ENCODE measurements around the gene NHEJ1.

The NHEJ1 gene

DNA sequence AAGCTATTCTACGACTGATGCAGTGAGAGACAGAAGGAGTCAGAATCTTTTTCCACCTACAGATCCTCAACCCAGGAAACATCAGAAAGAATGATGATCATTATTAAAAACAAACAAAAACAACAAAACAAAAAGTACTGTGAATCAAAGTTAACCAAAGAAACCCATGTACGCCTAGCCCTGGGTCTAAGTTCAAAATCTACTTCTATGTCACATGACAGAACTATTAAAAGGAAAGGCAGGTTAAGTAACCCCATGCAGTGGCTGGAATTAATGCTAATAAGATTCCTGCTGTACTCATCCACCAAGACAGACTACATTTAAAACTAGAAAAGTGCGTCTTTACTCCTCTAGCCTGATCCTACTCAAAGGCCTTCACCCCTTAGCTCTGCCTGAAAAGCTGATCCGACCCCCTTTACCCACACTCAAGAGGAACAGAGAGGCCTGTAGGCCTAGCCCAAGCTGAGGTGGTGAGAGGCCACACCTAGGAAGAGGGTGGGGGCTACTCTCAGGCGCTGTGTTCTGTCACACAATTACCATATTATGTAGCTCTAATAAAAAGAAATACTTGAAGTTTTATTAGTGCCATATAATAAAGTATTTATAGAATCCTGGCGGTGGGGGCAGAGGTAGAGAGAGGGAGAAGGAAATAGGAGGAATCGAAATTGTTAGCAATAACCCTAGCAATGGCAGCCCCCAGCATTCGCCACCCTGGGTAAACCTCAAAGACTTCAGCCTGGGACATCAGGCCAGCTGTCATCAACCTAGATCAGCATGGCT lies 37.1 kb downstream of the NHEJ1 start:
- Histone ChIP-seq H3K4me3 (ENCODE audit: insufficient read depth, low read length, poor library complexity, severe bottlenecking) (no peak overlapping the region), H3K9me3 (ENCODE audit: insufficient read depth, low read length) (no peaks in the 10 kb centered on the region), H3K9me2 (replicated peaks; ENCODE audit: insufficient read depth, low read length) (no peaks in the 10 kb centered on the region), H3K9ac (ENCODE audit: low read length) (no peak overlapping the region), H3K79me2 (ENCODE audit: insufficient read depth, low read length) (no peaks in the 10 kb centered on the region), H3K4me2 (ENCODE audit: low read depth, low read length, poor library complexity, severe bottlenecking) (no peak overlapping the region), H2AFZ (ENCODE audit: low read depth, low read length, severe bottlenecking) (no peak overlapping the region), H3K27ac (ENCODE audit: low read depth, low read length) (no peak overlapping the region), H4K20me1 (ENCODE audit: low read depth, low read length) (0 out of 2 replicates have a peak, but pooled peaks cover 5% of the 10 kb centered on the region), H3K36me3 (ENCODE audit: low read length) (no peaks in the 10 kb centered on the region), H3F3A (ENCODE audit: insufficient read depth) (no peaks in the 10 kb centered on the region), H3K27me3 (ENCODE audit: low read length) (no peaks in the 10 kb centered on the region)
- TF ChIP-seq EZH2phosphoT487 (conservative IDR thresholded peaks at IDR 0.05; ENCODE audit: low read length): no peak
- TF ChIP-seq, protein P1, sequence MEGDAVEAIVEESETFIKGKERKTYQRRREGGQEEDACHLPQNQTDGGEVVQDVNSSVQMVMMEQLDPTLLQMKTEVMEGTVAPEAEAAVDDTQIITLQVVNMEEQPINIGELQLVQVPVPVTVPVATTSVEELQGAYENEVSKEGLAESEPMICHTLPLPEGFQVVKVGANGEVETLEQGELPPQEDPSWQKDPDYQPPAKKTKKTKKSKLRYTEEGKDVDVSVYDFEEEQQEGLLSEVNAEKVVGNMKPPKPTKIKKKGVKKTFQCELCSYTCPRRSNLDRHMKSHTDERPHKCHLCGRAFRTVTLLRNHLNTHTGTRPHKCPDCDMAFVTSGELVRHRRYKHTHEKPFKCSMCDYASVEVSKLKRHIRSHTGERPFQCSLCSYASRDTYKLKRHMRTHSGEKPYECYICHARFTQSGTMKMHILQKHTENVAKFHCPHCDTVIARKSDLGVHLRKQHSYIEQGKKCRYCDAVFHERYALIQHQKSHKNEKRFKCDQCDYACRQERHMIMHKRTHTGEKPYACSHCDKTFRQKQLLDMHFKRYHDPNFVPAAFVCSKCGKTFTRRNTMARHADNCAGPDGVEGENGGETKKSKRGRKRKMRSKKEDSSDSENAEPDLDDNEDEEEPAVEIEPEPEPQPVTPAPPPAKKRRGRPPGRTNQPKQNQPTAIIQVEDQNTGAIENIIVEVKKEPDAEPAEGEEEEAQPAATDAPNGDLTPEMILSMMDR (IDR thresholded peaks at IDR 0.05; ENCODE audit: insufficient read depth, low read length, poor library complexity, severe bottlenecking): no peak

DNA sequence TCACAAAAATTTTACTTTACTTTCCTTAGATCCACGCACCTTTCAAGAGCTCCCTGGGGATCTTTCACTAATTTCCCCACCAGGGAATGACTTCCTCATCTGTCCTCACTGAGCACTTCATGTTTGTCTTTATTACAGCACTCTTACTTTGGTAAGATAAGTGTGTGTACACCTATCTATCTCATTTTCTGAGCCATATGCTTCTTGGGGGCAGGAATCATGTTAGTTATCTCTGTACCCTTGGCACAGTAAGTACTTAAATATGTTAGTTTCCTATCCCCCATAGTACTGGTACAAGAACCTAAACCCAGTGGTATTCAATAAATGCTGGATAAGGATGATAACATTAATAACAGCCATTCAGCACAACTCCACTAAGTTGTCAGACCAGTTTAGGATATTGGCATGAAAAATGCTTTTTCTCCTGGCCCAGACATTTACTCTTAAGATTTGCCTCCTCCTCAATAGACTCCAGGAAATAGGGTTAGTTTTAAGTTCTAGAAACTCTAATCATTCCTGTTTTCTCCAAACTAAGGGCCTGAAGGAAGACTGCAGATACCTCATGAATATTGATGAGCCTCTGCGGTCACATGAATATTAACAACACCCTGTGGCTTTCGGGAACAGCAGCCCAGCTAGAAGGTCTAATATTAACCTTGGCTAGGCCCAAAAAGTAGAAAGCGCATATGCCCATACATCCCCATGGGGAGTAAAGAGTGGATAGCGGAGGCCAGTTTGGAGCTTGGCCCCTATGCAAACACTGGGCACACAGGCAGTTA lies 38.2 kb downstream of the NHEJ1 start:
- H2AFZ ChIP-seq (ENCODE audit: low read depth, low read length, severe bottlenecking): no peak overlapping the region
- H3K27me3 ChIP-seq (ENCODE audit: low read length): no peaks in the 10 kb centered on the region
- H3K27ac ChIP-seq (ENCODE audit: low read depth, low read length): no peak overlapping the region
- no peaks in the 10 kb centered on the region for H3K36me3 ChIP-seq (ENCODE audit: low read length)
- no peak overlapping the region for H3K4me3 ChIP-seq (ENCODE audit: insufficient read depth, low read length, poor library complexity, severe bottlenecking)
- TF ChIP-seq, protein P1 (IDR thresholded peaks at IDR 0.05; ENCODE audit: insufficient read depth, low read length, poor library complexity, severe bottlenecking): no peak
- TF ChIP-seq EZH2phosphoT487 (conservative IDR thresholded peaks at IDR 0.05; ENCODE audit: low read length): no peak
- no peak overlapping the region for H3K4me2 ChIP-seq (ENCODE audit: low read depth, low read length, poor library complexity, severe bottlenecking)
- 0 out of 2 replicates have a peak, but pooled peaks cover 5% of the 10 kb centered on the region for H4K20me1 ChIP-seq (ENCODE audit: low read depth, low read length)
- H3F3A ChIP-seq (ENCODE audit: insufficient read depth): no peaks in the 10 kb centered on the region
- H3K79me2 ChIP-seq (ENCODE audit: insufficient read depth, low read length): no peaks in the 10 kb centered on the region
- no peak overlapping the region for H3K9ac ChIP-seq (ENCODE audit: low read length)
- H3K9me2 ChIP-seq (replicated peaks; ENCODE audit: insufficient read depth, low read length): no peaks in the 10 kb centered on the region
- no peaks in the 10 kb centered on the region for H3K9me3 ChIP-seq (ENCODE audit: insufficient read depth, low read length)

DNA sequence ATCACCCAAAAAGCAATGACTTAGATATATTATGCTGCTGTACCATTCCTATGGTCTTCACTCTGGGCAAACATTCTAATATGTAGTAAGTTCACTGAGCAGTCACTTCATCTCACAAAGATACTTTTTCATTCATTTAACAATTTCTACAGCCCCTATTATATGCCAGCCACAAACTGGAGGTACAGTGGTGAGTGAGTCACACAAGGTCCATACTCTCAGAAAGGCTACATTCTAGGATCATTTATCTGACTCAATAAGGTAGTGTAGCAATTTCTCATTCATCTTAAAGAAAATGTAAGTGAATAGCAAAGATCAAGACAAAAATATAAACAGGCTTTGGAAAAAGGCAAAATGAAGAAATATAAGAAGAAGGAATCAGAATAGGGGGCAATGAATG lies 40.5 kb downstream of the NHEJ1 start:
- Histone ChIP-seq H3K4me2 (ENCODE audit: low read depth, low read length, poor library complexity, severe bottlenecking) (no peak overlapping the region), H3K4me3 (ENCODE audit: insufficient read depth, low read length, poor library complexity, severe bottlenecking) (no peak overlapping the region), H3K9me2 (replicated peaks; ENCODE audit: insufficient read depth, low read length) (no peaks in the 10 kb centered on the region), H3K27ac (ENCODE audit: low read depth, low read length) (no peak overlapping the region), H4K20me1 (ENCODE audit: low read depth, low read length) (0 out of 2 replicates have a peak, but pooled peaks cover 5% of the 10 kb centered on the region), H3K79me2 (ENCODE audit: insufficient read depth, low read length) (no peaks in the 10 kb centered on the region), H3K27me3 (ENCODE audit: low read length) (no peaks in the 10 kb centered on the region), H3K9ac (ENCODE audit: low read length) (no peak overlapping the region), H2AFZ (ENCODE audit: low read depth, low read length, severe bottlenecking) (no peak overlapping the region), H3K36me3 (ENCODE audit: low read length) (no peaks in the 10 kb centered on the region), H3K9me3 (ENCODE audit: insufficient read depth, low read length) (no peaks in the 10 kb centered on the region), H3F3A (ENCODE audit: insufficient read depth) (no peaks in the 10 kb centered on the region)
- TF ChIP-seq EZH2phosphoT487 (conservative IDR thresholded peaks at IDR 0.05; ENCODE audit: low read length): no peak
